ENCODE results near the gene ABCB8. TPM values are rescaled to one million over a fixed set of nuclear protein-coding genes. Genes with fewer than 3 reads are reported as not detected.
A peak's percentile ranks its signal among the peaks of the same experiment; 100 is the strongest.

Gene ABCB8
- total and polyA plus RNA-seq, 9 of the 15 experiments (the other 6 are each of a cell fraction or from before 2014, with no cell fraction given): 7.6 to 106 (median 36.3) TPM

DNA sequence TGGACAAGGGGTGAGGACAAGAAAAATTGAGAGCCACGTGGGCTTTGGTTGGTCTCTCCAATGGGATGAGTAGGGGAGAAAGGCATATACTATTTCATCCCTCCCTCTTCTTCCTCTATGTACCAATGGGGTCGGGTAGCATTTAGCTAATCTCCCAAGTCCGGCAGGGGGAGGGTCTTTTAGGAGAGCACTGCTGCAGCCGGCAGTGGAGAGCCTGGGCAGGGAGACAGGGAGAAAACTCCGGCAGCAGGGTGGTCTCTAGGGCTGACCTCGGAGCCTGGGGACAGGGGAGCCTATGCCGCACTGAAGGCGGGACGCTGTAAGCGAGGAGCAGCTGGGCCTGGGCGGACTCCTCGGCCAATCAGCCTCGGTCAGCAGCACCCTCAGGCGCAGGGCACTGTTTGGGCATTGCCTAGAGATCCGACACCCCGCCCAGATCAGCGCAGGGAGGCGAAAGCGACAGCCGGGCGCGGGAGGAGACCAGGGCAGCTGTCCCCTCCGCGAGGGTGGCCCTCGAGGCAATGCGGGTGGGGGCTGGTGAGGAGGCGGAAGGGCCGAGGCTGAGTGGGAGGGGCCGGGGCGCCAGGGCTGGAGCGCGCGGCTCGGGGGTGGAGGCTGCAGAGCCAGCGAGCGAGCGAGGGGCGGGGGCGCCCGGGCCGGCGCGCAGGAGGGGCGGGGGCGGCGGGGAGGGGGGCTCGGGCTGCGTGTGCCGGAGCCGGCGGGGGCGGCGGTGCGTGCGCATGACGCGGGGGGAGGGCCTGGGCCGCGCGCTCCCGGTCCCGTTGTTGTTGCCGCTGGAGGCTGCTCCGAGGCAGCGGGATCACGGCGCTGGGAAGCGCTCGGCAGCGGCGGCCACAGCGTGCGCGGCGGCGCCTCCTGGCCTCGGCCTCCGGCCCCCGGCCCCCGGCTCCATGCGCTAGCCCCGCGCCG lies 57.7 kb downstream of the ABCB8 start, which contains the start of gene AGAP3:
Gene AGAP3, plus strand, starts transcription at position 785 of the 930 bp plus-strand sequence. CDS start 267 bp downstream, outside the sequence.
- ATAC-seq: peak; percentile 69
- Histone ChIP-seq H2AFZ (ENCODE audit: low read depth, low read length) (peak within 1 kb of the TSS; percentile 96), H4K20me1 (replicated peaks; ENCODE audit: control insufficient read depth, insufficient read depth, low read length) (peaks cover 29% of the 10 kb centered on the region), H3K36me3 (ENCODE audit: control insufficient read depth, insufficient read depth, low read length) (peaks cover 38% of the 10 kb centered on the region; the same call in 2 of the 3 replicates), H3K27me3 (ENCODE audit: control insufficient read depth in 2 of 2, insufficient read depth in 2 of 2, low read length in 2 of 2) (no peaks in the 10 kb centered on the region), H3K4me2 (ENCODE audit: insufficient read depth, low read length) (peak within 1 kb of the TSS; percentile 93), H3K4me1 (replicated peaks in 1 of 2; ENCODE audit: control insufficient read depth in 2 of 2, insufficient read depth in 2 of 2, low read length in 2 of 2) (peaks cover 48 to 79% of the 10 kb centered on the region in 2 experiments), H3K4me3 (peak within 1 kb of the TSS; percentile 67), H3K9ac (ENCODE audit: insufficient read depth in 1 of 2, low read depth in 2 of 2, low read length in 2 of 2) (peak within 1 kb of the TSS; percentile 84 to 98), H3K9me1 (ENCODE audit: control insufficient read depth, insufficient read depth, low read length) (peaks cover 5% of the 10 kb centered on the region), H3K27ac (ENCODE audit: extremely low read depth, low read depth, low read length) (peak within 1 kb of the TSS; percentile 85), H3K79me2 (ENCODE audit: control insufficient read depth, insufficient read depth, low read length) (peaks cover 68% of the 10 kb centered on the region), H3K9me3 (replicated peaks; ENCODE audit: control insufficient read depth, insufficient read depth, low read depth, low read length) (no peaks in the 10 kb centered on the region)
- POLR2A ChIA-PET: interaction anchor here (0.6 to 2.5 kb wide), 7 partner anchors 9 to 232 kb away, joined by 3 to 10 read pairs (median 4); partner anchors contain the start of gene ABCB8
- BruUV-seq (replicated peaks): no TSS peak
- DNase-seq (ENCODE audit: extremely low read depth in 1 of 4, low spot score in 3 of 4): peak; percentile 97 to 99 (median 98)
- in situ Hi-C loops (cut with MboI) (no loop called here), intact Hi-C loops (cut with micrococcal nuclease) (loop anchor here (2.0 to 10.0 kb wide), 2 partner anchors 77 to 771 kb away; no protein-coding TSS in a partner anchor)
- peak; percentile 72 for FAIRE-seq
- CTCF ChIA-PET (ENCODE audit: low intra/inter-chr PET ratio): interaction anchor here (1.1 to 1.7 kb wide), 2 partner anchors 25 to 27 kb away, joined by 3 to 4 read pairs; partner anchors contain the start of gene SLC4A2
- under 1% methylated on average over 47 of the region's 84 CpGs for WGBS (ENCODE audit: insufficient coverage, low coverage, missing lambda C conversion rate)
- TF ChIP-seq ATF1 (CRISPR knock-in tag; IDR thresholded peaks at IDR 0.05) (no peak), ATF1 (tag; IDR thresholded peaks at IDR 0.05) (peak; percentile 56; the same call in 1 of the 2 replicates), KLF6 (CRISPR knock-in tag; IDR thresholded peaks at IDR 0.05; ENCODE audit: borderline replicate concordance) (no peak), ZSCAN32 (CRISPR knock-in tag; IDR thresholded peaks at IDR 0.05) (no peak), HMGN3 (IDR thresholded peaks at IDR 0.05; ENCODE audit: borderline replicate concordance, extremely low read depth, insufficient read length, low read depth, low read length) (peak; percentile 90), NCOA1 (IDR thresholded peaks at IDR 0.05; ENCODE audit: low read depth) (0 out of 2 replicates have a peak, but pooled peaks have one; percentile 18), RB1 (IDR thresholded peaks at IDR 0.05; ENCODE audit: low read depth) (peak; percentile 76), ZFP30 (CRISPR knock-in tag; IDR thresholded peaks at IDR 0.05; ENCODE audit: borderline replicate concordance) (no peak), PCBP1 (IDR thresholded peaks at IDR 0.05; ENCODE audit: low read depth, low read length, poor library complexity, severe bottlenecking) (peak; percentile 41), HDGF (IDR thresholded peaks at IDR 0.05) (peak; percentile 95; the same call in 1 of the 2 replicates), NFRKB (IDR thresholded peaks at IDR 0.05; ENCODE audit: low read depth) (peak; percentile 78), CHCHD3 (CRISPR knock-in tag; IDR thresholded peaks at IDR 0.05) (peak; percentile 72; the same call in 1 of the 2 replicates), PHB (CRISPR knock-in tag; IDR thresholded peaks at IDR 0.05) (peak; percentile 90)
- TF ChIP-seq, protein P1, sequence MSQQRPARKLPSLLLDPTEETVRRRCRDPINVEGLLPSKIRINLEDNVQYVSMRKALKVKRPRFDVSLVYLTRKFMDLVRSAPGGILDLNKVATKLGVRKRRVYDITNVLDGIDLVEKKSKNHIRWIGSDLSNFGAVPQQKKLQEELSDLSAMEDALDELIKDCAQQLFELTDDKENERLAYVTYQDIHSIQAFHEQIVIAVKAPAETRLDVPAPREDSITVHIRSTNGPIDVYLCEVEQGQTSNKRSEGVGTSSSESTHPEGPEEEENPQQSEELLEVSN (IDR thresholded peaks at IDR 0.05; ENCODE audit: borderline replicate concordance in 1 of 2, extremely low read depth in 1 of 2, insufficient read depth in 1 of 2, insufficient read length in 1 of 2, low read depth in 1 of 2, low read length in 1 of 2, poor library complexity in 1 of 2, severe bottlenecking in 1 of 2): peak; percentile 61 to 76
- TF ChIP-seq, protein P2, sequence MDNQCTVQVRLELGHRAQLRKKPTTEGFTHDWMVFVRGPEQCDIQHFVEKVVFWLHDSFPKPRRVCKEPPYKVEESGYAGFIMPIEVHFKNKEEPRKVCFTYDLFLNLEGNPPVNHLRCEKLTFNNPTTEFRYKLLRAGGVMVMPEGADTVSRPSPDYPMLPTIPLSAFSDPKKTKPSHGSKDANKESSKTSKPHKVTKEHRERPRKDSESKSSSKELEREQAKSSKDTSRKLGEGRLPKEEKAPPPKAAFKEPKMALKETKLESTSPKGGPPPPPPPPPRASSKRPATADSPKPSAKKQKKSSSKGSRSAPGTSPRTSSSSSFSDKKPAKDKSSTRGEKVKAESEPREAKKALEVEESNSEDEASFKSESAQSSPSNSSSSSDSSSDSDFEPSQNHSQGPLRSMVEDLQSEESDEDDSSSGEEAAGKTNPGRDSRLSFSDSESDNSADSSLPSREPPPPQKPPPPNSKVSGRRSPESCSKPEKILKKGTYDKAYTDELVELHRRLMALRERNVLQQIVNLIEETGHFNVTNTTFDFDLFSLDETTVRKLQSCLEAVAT (IDR thresholded peaks at IDR 0.05): peak in 1 of 2 experiments; percentile 51; a peak in 1 of 4 replicates
- TF ChIP-seq, protein P3, sequence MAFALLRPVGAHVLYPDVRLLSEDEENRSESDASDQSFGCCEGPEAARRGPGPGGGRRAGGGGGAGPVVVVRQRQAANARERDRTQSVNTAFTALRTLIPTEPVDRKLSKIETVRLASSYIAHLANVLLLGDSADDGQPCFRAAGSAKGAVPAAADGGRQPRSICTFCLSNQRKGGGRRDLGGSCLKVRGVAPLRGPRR (CRISPR knock-in tag; IDR thresholded peaks at IDR 0.05): no peak
- TF ChIP-seq, protein P4, sequence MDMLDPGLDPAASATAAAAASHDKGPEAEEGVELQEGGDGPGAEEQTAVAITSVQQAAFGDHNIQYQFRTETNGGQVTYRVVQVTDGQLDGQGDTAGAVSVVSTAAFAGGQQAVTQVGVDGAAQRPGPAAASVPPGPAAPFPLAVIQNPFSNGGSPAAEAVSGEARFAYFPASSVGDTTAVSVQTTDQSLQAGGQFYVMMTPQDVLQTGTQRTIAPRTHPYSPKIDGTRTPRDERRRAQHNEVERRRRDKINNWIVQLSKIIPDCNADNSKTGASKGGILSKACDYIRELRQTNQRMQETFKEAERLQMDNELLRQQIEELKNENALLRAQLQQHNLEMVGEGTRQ (CRISPR knock-in tag; IDR thresholded peaks at IDR 0.05): peak; percentile 54

Data from K562 (cell line).